GM21390 (cell line): ENCODE results near the gene FEN1.
A peak's percentile ranks its signal among the peaks of the same experiment; 100 is the strongest.

Source experiments
- ATAC-seq: cut with Tn5 transposase; IDR thresholded peaks from one replicate; pipeline ENCODE4 v1.9.1; 2021; ENCODE audit not compliant: unreplicated experiment

Gene FEN1

DNA sequence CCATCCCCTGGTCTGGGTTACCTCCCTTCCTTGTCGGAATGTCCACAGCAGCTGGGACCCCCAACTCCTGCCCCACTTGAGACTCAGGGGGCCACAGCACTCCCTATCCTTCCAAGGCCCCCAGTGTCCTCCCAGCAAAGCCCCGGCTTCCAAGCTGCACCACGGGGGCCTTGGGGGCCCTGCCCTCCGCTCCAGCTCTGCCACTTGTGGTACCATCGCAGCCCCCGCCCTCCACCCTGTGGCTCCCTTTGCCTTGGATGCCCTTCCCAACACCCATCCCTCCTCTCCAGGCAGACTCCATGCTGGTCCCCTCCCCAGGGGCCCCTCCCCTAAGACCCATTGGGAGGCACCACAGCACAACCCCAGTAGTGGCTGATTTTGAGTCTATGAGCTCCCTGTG is 17.6 kb upstream of the FEN1 start:
- ATAC-seq: no peak

DNA sequence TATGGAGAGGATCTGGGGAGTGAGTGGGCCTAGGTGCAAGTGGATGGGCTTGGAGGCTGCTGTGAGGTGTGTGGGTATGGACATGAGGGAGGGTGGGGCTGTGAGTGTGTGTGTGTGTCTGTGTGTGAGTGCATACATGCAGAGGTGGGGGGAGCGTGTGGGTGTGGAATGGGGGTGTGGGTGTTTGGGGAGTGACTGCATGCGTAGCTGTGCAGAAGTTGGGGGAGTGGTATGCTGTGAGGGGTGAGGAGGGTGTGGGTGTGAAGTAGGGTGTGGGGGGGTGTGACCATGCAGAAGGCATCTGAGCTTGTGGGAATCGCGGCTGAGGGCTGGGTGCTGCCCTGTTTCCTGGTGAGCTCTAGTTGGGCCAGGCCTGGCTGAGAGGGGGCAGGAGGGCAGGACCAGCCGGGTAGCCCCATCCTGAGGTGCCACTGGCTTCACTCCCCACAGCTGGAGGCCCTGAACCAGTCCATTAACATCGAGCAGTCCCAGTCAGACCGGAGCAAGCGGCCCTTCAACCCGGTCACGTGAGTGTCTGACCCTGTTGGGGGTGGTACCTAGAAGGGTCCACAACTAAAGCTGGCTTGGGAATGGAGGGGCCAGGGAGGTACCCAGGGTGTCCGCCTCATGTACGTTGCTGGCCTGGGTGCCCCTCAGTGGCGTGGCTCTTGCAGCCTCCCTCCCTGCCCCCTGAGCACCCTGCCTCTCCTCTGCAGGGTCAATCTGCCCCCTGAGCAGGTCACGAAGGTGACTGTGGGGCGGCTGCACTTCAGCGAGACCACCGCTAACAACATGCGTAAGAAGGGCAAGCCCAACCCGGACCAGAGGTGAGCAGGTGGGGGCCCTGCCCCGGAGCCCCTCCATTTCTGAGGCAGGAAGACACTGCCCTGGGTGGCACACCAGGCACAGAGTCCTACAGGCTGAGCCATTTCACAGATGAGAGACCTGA is 16.8 kb upstream of the FEN1 start:
- no peak for ATAC-seq

GRCh38 chr11:61776561-61777075 is 16.1 kb upstream of the FEN1 start:
- ATAC-seq: no peak

DNA sequence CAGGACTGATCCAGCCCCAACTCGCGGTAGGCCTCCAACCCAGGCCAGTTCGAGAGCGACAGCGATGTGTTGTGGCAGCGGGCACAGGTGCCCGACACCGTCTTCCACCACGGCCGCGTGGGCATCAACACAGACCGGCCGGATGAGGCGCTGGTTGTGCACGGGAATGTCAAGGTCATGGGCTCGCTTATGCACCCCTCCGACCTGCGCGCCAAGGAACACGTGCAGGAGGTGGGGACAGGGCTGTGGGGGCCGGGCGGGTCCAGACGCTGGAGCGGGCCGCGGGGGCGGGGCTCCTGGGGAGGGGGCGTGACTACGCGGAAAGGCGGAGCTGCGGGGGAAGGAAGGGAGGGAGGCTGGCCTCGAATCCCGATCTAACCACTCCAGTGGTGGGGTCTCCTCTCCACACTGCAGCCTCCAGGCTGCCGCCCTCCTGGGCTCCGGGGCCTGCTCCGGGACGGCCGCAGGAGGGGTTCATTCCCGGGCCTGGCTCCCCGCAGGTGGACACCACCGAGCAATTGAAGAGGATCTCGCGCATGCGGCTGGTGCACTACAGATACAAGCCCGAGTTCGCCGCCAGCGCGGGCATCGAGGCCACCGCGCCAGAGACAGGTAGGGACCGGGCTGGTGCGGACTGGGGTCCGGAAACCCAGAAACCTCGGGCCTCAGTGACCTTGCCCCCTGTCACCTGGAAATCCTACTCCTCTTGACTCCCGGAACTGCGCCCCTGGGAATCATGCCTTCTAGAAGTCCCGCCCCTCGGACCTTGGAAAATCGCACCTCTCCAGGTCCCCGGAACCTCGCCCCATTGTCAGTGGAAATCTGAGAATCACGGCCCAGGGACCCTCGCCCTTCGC is 15.2 kb upstream of the FEN1 start:
- ATAC-seq: no peak

- ATAC-seq: no peak
These were observed 14.3 kb upstream of the FEN1 start for GRCh38 chr11:61778357-61778886.

DNA sequence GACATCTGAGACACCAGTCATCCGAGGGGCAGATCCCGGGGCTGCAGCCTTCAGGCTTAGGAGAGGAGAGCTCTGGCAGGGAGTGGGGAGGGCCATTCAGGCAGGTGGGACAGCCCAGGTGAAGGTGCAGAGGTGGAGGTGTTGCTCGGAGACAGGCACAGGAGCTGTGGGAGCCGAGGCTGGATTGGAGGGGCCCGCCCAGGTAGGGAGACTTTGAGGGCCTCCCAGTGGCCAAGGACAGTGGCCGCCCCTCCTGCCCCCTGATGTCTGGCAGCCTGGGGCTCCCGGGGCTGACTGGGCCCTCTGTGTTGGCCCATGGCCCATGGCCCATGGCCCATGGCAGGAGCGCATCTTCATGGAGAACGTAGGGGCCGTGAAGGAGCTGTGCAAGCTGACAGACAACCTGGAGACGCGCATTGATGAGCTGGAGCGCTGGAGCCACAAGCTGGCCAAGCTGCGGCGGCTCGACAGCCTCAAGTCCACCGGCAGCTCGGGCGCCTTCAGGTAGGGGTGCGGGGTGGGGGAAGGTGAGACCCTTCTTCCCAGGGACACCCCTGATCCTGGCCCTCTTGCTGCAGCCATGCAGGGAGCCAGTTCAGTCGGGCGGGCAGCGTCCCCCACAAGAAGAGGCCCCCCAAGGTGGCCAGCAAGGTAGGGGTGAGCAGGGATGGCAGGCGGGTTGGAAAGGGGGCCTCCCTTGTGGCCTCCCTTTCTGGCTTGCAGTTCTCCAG is 13.6 kb upstream of the FEN1 start:
- ATAC-seq: no peak

GRCh38 chr11:61779666-61780525 is 12.8 kb upstream of the FEN1 start:
- no peak for ATAC-seq

GRCh38 chr11:61780581-61781162 is 12.0 kb upstream of the FEN1 start:
- ATAC-seq: no peak

DNA sequence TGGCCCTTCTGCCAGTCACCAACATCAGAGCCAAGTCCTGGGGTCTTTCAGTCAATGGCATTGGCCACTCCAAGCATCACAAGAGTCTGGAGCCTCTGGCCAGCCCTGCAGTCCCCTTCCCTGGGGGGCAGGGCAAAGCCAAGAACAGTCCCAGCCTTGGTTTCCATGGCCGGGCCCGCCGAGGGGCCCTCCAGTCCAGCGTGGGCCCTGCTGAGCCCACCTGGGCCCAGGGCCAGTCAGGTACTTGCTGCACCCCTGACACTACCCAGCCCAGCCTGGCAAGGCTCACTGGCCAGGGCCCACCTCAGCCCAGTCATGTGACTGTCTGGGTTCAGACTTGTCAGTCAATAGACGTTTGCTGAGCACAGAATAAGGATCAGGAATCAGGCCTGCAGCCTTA is 11.1 kb upstream of the FEN1 start:
- no peak for ATAC-seq

GRCh38 chr11:61782299-61782698 is 10.4 kb upstream of the FEN1 start:
- ATAC-seq: no peak

DNA sequence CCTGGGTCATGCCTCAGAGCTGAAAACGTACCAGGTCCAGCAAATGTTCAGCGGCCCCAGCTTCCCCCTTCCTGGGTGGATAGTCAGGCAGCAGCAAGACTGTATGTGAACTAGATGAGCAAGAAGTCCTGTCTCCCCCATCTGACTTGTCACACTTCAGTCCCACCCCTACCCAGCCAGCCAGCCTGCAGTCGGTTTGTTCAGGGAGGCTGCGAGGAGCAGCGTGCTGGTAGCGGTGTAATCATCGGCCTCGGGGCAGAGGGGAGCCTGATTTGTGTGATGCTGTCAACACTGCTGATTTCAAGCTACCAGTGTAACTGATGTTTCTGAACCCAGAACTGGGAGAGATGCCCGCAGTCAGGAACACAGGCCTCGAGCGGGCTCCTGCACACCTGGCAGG is 9.9 kb upstream of the FEN1 start:
- ATAC-seq: no peak

- no peak for ATAC-seq
These were observed 8.8 kb upstream of the FEN1 start for GRCh38 chr11:61783717-61784505.

DNA sequence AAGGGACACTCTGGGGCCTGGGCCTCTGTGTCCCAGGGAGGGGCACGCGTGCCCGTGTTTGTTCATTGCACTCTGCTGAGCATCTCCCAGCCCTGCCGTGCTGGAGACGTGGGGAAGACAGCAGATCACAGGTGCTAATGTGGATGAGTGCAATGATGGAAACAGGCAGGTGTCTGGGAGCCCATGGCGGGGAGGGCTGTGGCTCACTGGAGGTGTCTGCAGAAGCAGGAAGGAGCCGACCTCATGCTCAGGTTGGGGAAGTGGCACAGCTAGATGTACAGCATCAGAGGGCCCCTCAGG is 8.3 kb upstream of the FEN1 start:
- no peak for ATAC-seq

DNA sequence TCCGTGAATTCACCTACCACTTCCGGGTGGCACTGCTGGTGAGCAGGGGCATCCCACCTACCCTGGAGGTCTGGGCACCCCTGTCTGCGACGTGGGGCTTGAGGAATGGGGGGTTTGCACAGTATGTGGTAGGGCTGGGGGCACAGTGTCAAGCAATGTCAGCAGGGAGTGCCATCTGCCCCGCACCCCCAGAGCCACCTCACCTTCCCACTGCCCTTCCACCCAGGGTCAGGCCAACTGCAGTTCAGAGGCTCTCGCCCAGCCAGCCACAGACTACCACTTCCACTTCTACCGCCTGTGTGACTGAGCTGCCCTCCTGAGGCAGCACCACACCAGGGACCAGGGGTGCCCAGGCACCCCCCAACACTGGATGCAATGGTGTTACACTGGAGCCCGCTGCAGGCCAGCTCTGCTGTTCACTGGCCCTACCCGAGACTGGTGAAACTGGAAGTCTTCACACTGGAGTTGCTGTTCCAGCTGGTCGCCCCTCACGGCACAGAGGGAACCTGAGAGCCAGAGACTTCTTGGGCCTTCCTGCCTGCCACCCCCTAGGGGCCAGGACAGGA is 6.8 kb upstream of the FEN1 start:
- ATAC-seq: no peak

GRCh38 chr11:61787928-61788491 is 4.7 kb upstream of the FEN1 start:
- no peak for ATAC-seq

DNA sequence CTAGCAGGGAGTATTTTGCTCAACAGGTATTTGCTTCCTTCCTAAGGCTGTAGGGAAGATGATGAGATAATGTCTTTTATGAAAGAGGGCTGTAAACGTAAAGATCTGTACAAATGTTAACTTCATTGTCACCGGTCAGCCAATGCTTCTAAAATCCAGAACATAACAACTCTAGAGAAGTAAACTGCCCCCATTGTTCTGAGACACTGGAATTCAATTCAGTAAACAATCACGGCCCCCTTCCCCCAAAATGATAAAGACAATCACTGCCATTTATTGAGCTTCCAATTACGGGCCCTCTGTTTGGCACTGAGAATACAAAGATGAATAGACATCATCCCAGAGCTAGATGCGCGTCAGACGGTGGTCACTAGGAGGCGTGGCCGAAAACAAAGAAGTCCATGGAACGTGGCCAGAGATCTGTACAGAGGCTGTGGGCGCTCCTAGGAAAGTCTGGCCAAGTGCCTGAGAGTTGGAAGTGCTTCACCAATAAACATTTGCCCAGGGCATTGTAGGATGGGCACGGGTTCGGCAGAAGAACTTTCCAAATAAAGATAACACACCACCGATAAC is 888 bp upstream of the FEN1 start:
- ATAC-seq: no peak

- ATAC-seq: peak; percentile 19
These were observed 545 bp downstream of the FEN1 start for GRCh38 chr11:61793083-61793828.
